ENCODE measurements around the gene UBAP2L.

The UBAP2L gene

DNA sequence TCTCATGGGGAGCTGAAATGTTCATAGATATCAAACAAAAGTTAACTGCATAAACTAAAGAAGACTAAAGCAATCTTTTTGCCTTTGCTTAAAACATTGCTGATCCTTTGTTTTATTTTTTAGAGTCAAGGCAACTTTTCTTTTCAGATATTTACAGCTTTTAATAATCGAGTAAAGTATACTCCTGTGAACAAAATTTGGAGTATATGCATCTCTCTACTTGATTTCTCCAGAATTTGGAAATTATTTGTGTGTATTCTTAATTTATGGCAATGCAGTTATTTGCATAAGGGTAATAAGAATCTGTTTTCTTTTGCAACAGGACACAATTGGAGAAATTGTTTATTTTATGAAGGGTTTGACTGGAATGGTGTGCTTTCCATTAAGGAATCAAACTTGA lies 95.9 kb downstream of the UBAP2L start:
- no peak for ATAC-seq (ENCODE audit: low read depth)
- Histone ChIP-seq H3K9me3 (ENCODE audit: severe bottlenecking) (peaks cover 4% of the 10 kb centered on the region), H3K27ac (ENCODE audit: poor library complexity, severe bottlenecking) (no peak overlapping the region), H3K4me1 (ENCODE audit: insufficient read depth, poor library complexity, severe bottlenecking) (peaks cover 6% of the 10 kb centered on the region), H3K4me3 (ENCODE audit: severe bottlenecking) (no peak overlapping the region), H3K27me3 (ENCODE audit: insufficient read depth, poor library complexity, severe bottlenecking) (no peaks in the 10 kb centered on the region), H3K36me3 (ENCODE audit: low read depth) (no peaks in the 10 kb centered on the region)
- TF ChIP-seq CTCF (IDR thresholded peaks at IDR 0.05; ENCODE audit: poor library complexity, severe bottlenecking): no peak
- no peak for DNase-seq (ENCODE audit: low spot score)

GRCh38 chr1:154318386-154318785 lies 97.6 kb downstream of the UBAP2L start:
- Histone ChIP-seq H3K27me3 (ENCODE audit: insufficient read depth, poor library complexity, severe bottlenecking) (no peaks in the 10 kb centered on the region), H3K9me3 (ENCODE audit: severe bottlenecking) (peaks cover 4% of the 10 kb centered on the region), H3K4me1 (ENCODE audit: insufficient read depth, poor library complexity, severe bottlenecking) (peaks cover 6% of the 10 kb centered on the region), H3K36me3 (ENCODE audit: low read depth) (no peaks in the 10 kb centered on the region), H3K27ac (ENCODE audit: poor library complexity, severe bottlenecking) (no peak overlapping the region), H3K4me3 (ENCODE audit: severe bottlenecking) (no peak overlapping the region)
- no peak for TF ChIP-seq CTCF (IDR thresholded peaks at IDR 0.05; ENCODE audit: poor library complexity, severe bottlenecking)
- ATAC-seq (ENCODE audit: low read depth) (no peak), DNase-seq (ENCODE audit: low spot score) (no peak)
